ENCODE data around the gene MAGEH1. TPM values are rescaled to one million over a fixed set of nuclear protein-coding genes. Genes with fewer than 3 reads are reported as not detected.

The MAGEH1 gene
- total RNA-seq, 2 experiments from 2014 or later: 10.4 to 19.7 TPM

DNA sequence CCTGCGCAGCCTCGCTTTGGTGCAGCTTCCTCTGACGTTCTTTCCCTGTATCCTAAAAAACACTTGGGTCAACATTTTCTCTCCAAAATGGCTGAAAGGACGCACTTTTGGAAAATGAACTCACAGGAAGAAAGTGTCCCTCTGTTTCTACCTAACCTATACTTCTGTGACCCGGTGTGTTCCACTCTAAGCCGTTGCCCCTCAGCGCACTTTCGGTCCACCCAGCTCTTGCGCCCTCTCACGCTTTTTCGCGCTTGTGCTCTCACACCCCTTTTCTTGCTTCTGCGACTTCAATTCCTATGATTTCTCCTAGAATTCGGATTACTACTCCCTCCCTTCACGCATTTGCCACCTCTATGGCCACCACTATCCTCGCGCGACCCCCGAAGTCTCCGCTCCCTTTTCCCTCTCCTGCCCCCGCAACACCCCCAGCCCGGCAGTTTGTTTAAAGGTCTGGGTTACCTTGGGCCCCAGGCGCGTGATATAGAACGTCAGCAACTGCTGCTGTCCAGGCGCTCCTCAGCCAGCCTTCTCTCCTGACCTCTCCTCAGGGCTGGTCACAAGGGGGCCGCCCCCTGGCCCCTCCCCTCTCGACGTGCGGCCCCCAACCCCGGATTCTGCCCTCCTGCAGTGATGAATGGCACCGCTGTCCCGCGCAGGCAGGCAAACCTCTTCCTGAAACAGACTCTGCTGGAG is 37.5 kb downstream of the MAGEH1 start, which contains the start of gene USP51:
USP51 (minus strand) TSS at position 535 of the 696 bp plus-strand sequence. CDS start 909 bp downstream, outside the sequence.
- Histone ChIP-seq H3K79me2 (ENCODE audit: insufficient read depth, low read depth, low read length) (no peaks in the 10 kb centered on the region), H3K4me2 (ENCODE audit: low read length) (peak within 1 kb of the TSS; percentile 64), H3K4me1 (ENCODE audit: insufficient read depth, low read length, poor library complexity, severe bottlenecking) (peaks cover 12% of the 10 kb centered on the region), H3K36me3 (ENCODE audit: insufficient read depth, low read length) (no peaks in the 10 kb centered on the region), H3K9me2 (ENCODE audit: insufficient read depth, low read length) (no peaks in the 10 kb centered on the region), H3K27ac (ENCODE audit: low read depth, low read length, poor library complexity, severe bottlenecking) (peak within 1 kb of the TSS; percentile 77), H2AFZ (ENCODE audit: low read length) (peak within 1 kb of the TSS; percentile 94), H3K4me3 (ENCODE audit: low read depth, low read length, poor library complexity, severe bottlenecking) (peak within 1 kb of the TSS; percentile 75), H3K9me3 (ENCODE audit: low read length) (no peaks in the 10 kb centered on the region), H4K20me1 (ENCODE audit: insufficient read depth, low read length) (no peaks in the 10 kb centered on the region)
- no TSS peak for BruUV-seq (replicated peaks)
- peak; percentile 5 for DNase-seq (ENCODE audit: low spot score)
- TF ChIP-seq, protein P1, sequence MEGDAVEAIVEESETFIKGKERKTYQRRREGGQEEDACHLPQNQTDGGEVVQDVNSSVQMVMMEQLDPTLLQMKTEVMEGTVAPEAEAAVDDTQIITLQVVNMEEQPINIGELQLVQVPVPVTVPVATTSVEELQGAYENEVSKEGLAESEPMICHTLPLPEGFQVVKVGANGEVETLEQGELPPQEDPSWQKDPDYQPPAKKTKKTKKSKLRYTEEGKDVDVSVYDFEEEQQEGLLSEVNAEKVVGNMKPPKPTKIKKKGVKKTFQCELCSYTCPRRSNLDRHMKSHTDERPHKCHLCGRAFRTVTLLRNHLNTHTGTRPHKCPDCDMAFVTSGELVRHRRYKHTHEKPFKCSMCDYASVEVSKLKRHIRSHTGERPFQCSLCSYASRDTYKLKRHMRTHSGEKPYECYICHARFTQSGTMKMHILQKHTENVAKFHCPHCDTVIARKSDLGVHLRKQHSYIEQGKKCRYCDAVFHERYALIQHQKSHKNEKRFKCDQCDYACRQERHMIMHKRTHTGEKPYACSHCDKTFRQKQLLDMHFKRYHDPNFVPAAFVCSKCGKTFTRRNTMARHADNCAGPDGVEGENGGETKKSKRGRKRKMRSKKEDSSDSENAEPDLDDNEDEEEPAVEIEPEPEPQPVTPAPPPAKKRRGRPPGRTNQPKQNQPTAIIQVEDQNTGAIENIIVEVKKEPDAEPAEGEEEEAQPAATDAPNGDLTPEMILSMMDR (conservative IDR thresholded peaks at IDR 0.05; ENCODE audit: low read length): peak; percentile 2; the same call in 1 of the 2 replicates
- TF ChIP-seq EZH2phosphoT487 (IDR thresholded peaks at IDR 0.05; ENCODE audit: borderline replicate concordance, low read depth, low read length): no peak
- ChIA-PET CTCF (ENCODE audit: unreplicated experiment) (interaction anchor here (1.2 kb wide), 1 partner anchor 38 kb away, joined by 6 read pairs; the partner anchor contains the start of gene MAGEH1), POLR2A (interaction anchor here (1.0 to 3.0 kb wide), 2 partner anchors 37 to 1239 kb away, joined by 3 to 19 read pairs; partner anchors contain the start of genes MAGEH1 and NBDY)
- intact Hi-C loops (cut with micrococcal nuclease; ENCODE audit: unreplicated experiment): no loop called here

DNA sequence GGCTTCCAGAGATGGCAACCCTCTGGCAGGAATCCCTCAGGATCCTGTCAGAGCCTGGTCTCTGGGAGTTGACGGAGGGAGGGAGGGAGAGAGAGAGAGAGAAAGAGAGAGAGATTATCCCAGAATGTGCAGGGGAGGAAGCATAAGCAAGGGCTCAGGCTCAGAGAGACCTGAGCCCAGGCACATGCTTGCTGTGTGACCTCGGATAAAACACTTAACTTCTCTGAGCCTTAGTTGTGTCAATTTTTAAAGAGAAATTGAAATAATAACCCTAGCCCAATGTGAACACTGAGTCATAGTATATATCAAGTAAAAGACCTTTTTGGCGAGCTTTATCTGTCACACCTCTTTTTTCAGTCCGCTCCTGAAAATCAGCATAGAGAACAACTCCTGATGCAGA is 38.2 kb downstream of the MAGEH1 start:
- BruUV-seq (replicated peaks): no TSS peak
- POLR2A ChIA-PET: interaction anchor here (3.0 kb wide), 1 partner anchor 38 kb away, joined by 19 read pairs; the partner anchor contains the start of gene MAGEH1
- Histone ChIP-seq H3K36me3 (ENCODE audit: insufficient read depth, low read length) (no peaks in the 10 kb centered on the region), H3K9me3 (ENCODE audit: low read length) (no peaks in the 10 kb centered on the region), H3K4me2 (ENCODE audit: low read length) (peak overlapping the region; percentile 64), H3K4me3 (ENCODE audit: low read depth, low read length, poor library complexity, severe bottlenecking) (peak overlapping the region; percentile 75), H2AFZ (ENCODE audit: low read length) (peak overlapping the region; percentile 94; the same call in 1 of the 2 replicates), H4K20me1 (ENCODE audit: insufficient read depth, low read length) (no peaks in the 10 kb centered on the region), H3K4me1 (ENCODE audit: insufficient read depth, low read length, poor library complexity, severe bottlenecking) (peaks cover 12% of the 10 kb centered on the region), H3K79me2 (ENCODE audit: insufficient read depth, low read depth, low read length) (no peaks in the 10 kb centered on the region), H3K27ac (ENCODE audit: low read depth, low read length, poor library complexity, severe bottlenecking) (no peak overlapping the region), H3K9me2 (ENCODE audit: insufficient read depth, low read length) (no peaks in the 10 kb centered on the region)
- intact Hi-C loops (cut with micrococcal nuclease; ENCODE audit: unreplicated experiment): no loop called here
- CTCF ChIA-PET (ENCODE audit: unreplicated experiment): no interaction called here
- TF ChIP-seq, protein P1 (conservative IDR thresholded peaks at IDR 0.05; ENCODE audit: low read length): no peak
- TF ChIP-seq EZH2phosphoT487 (IDR thresholded peaks at IDR 0.05; ENCODE audit: borderline replicate concordance, low read depth, low read length): no peak
- DNase-seq (ENCODE audit: low spot score): no peak

DNA sequence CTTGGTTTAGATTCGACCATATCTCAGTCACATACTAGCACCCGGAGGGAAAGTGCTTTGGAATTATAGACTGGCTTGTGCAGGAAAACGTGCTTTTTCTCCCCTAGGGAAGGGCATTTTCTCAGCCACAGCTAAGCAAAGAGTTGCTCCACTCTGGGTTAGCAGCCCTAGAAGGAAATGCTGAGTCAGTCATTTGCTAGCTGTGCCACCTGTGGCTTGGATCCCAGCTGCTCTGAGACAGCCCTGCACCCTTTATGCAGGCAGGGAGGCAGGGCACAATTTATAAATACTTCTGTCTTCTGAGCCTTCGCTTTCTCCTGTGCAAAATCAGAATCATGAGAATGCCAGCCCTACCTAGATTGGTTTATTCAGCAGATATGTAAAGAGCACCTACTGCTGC is 39.0 kb downstream of the MAGEH1 start:
- TF ChIP-seq, protein P1 (conservative IDR thresholded peaks at IDR 0.05; ENCODE audit: low read length): no peak
- TF ChIP-seq EZH2phosphoT487 (IDR thresholded peaks at IDR 0.05; ENCODE audit: borderline replicate concordance, low read depth, low read length): no peak
- CTCF ChIA-PET (ENCODE audit: unreplicated experiment): no interaction called here
- BruUV-seq (replicated peaks): no TSS peak
- no peaks in the 10 kb centered on the region for H3K79me2 ChIP-seq (ENCODE audit: insufficient read depth, low read depth, low read length)
- DNase-seq (ENCODE audit: low spot score): peak; percentile 20
- peaks cover 12% of the 10 kb centered on the region for H3K4me1 ChIP-seq (ENCODE audit: insufficient read depth, low read length, poor library complexity, severe bottlenecking)
- H3K4me2 ChIP-seq (ENCODE audit: low read length): no peak overlapping the region
- no peaks in the 10 kb centered on the region for H3K9me3 ChIP-seq (ENCODE audit: low read length)
- no peak overlapping the region for H2AFZ ChIP-seq (ENCODE audit: low read length)
- H4K20me1 ChIP-seq (ENCODE audit: insufficient read depth, low read length): no peaks in the 10 kb centered on the region
- no peak overlapping the region for H3K4me3 ChIP-seq (ENCODE audit: low read depth, low read length, poor library complexity, severe bottlenecking)
- no peaks in the 10 kb centered on the region for H3K36me3 ChIP-seq (ENCODE audit: insufficient read depth, low read length)
- POLR2A ChIA-PET: no interaction called here
- no peaks in the 10 kb centered on the region for H3K9me2 ChIP-seq (ENCODE audit: insufficient read depth, low read length)
- intact Hi-C loops (cut with micrococcal nuclease; ENCODE audit: unreplicated experiment): no loop called here
- no peak overlapping the region for H3K27ac ChIP-seq (ENCODE audit: low read depth, low read length, poor library complexity, severe bottlenecking)

Measured in OCI-LY7 (cell line).